ENCODE measurements around the gene UTS2B.

DNA sequence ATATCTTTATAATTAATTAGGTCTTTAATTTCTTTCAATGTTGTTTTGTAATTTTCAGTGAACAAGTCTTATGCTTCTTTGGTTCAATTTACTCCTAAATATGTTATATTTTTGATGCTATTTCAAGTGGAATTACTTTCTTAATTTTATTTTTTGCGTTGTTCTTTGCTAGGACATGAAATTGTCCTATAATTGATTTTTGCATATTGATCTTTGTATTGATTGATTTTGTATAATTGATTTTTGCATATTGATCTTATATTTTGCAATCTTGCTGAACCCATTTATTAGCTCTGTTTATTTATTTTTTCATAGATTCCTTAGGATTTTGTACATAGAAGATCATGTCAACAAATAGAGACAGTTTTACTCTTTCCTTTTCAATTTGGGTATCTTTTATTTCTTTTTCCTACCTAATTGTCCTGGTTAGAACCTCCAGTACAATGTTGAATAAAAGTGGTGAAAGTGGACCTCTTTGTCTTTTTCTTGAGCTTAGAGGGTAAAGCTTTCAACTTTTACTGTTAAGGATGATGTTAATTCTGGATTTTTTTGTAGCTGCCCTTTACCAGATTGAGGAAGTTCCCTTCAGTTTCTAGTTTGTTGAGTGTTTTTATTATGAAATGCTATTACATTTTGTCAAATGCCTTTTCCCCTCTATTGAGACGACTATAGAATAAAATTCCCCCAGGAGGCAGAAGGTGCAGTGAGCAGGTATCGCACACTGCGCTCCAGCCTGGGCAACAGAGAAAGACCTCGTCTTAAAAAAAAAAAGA is 37.9 kb downstream of the UTS2B start:
- TF ChIP-seq, protein P1, sequence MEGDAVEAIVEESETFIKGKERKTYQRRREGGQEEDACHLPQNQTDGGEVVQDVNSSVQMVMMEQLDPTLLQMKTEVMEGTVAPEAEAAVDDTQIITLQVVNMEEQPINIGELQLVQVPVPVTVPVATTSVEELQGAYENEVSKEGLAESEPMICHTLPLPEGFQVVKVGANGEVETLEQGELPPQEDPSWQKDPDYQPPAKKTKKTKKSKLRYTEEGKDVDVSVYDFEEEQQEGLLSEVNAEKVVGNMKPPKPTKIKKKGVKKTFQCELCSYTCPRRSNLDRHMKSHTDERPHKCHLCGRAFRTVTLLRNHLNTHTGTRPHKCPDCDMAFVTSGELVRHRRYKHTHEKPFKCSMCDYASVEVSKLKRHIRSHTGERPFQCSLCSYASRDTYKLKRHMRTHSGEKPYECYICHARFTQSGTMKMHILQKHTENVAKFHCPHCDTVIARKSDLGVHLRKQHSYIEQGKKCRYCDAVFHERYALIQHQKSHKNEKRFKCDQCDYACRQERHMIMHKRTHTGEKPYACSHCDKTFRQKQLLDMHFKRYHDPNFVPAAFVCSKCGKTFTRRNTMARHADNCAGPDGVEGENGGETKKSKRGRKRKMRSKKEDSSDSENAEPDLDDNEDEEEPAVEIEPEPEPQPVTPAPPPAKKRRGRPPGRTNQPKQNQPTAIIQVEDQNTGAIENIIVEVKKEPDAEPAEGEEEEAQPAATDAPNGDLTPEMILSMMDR (IDR thresholded peaks at IDR 0.05): no peak
- TF ChIP-seq POLR2A (IDR thresholded peaks at IDR 0.05): no peak

All from uterus (tissue), 2 donors.